ENCODE data around the gene MOSPD3.
"Not testable (repeated sequence)": the region's sequence is repeated elsewhere in the genome, so short reads cannot be mapped to it uniquely, and the experiment has no call there.

DNA sequence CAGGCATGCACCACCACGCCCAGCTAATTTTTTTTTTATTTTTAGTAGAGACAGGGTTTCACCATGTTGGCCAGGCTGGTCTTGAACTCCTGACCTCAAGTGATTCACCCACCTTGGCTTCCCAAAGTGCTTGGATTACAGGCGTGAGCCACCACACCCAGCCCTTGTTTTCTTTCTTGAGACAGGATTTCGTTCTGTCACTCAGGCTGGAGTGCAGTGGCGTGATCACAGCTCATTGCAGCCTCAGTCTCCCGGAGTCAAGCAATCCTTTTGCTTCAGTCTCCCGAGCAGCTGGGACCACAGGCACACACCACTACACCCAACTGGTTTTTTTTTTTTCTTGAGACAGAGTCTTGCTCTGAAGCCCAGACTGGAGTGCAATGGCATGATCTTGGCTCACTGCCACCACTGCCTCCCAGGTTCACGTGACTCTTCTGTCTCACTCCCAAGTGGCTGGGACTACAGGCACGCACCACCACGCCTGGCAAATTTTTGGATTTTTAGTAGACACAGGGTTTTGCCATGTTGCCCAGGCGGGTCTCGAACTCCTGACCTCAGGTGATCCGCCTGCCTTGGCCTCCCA, 49.9 kb downstream of the MOSPD3 start:
- TF ChIP-seq EZH2, CTCF, EZH2phosphoT487 (IDR thresholded peaks at IDR 0.05): not testable (repeated sequence)
